ENCODE measurements around the gene AP2A2. TPM values are rescaled to one million over a fixed set of nuclear protein-coding genes. Genes with fewer than 3 reads are reported as not detected.
A peak's percentile ranks its signal among the peaks of the same experiment; 100 is the strongest.

The AP2A2 gene
- total and polyA plus RNA-seq, 8 donors = 15.0 to 350 (median 39.9) TPM

- whole genome bisulfite sequencing, 5 donors = 91 to 97% (median 93%) methylated on average over 16 of the region's 16 CpGs
- DNase-seq = no peak
- H3K27ac ChIP-seq = no peak overlapping the region
- H3K4me1 ChIP-seq = no peaks in the 10 kb centered on the region
- H3K4me3 ChIP-seq = no peak overlapping the region
- no peaks in the 10 kb centered on the region for H3K27me3 ChIP-seq
- no peaks in the 10 kb centered on the region for H3K9me3 ChIP-seq
- TF ChIP-seq POLR2A (IDR thresholded peaks at IDR 0.05) = no peak
- no peak for TF ChIP-seq CTCF (IDR thresholded peaks at IDR 0.05)
- TF ChIP-seq EP300 (IDR thresholded peaks at IDR 0.05) = no peak
- TF ChIP-seq POLR2AphosphoS5 (IDR thresholded peaks at IDR 0.05) = no peak
- H3K36me3 ChIP-seq = peaks cover 63 to 99% (median 97%) of the 10 kb centered on the region in 4 donors
- intact Hi-C loops (cut with DNase I; ENCODE audit: low total_unique reads) = no loop called here
These were observed 66.9 kb downstream of the AP2A2 start for GRCh38 chr11:992577-992976.

GRCh38 chr11:993632-994167 is 68.0 kb downstream of the AP2A2 start:
- intact Hi-C loops (cut with DNase I; ENCODE audit: low total_unique reads) = no loop called here
- 93 to 96% (median 94%) methylated on average over 29 to 35 of the region's 35 CpGs for WGBS, 5 donors

GRCh38 chr11:995044-995751 is 69.5 kb downstream of the AP2A2 start:
- Histone ChIP-seq H3K27ac (no peak overlapping the region), H3K36me3 (peaks cover 40 to 97% (median 93%) of the 10 kb centered on the region in 4 donors), H3K4me3 (no peak overlapping the region), H3K4me1 (no peaks in the 10 kb centered on the region), H3K27me3 (no peaks in the 10 kb centered on the region), H3K9me3 (no peaks in the 10 kb centered on the region)
- intact Hi-C loops (cut with DNase I; ENCODE audit: low total_unique reads) = no loop called here
- WGBS, 5 donors = 85 to 89% (median 86%) methylated on average over 15 to 16 of the region's 16 CpGs
- DNase-seq = no peak
- TF ChIP-seq EP300 (IDR thresholded peaks at IDR 0.05) (no peak), POLR2A (IDR thresholded peaks at IDR 0.05) (no peak), POLR2AphosphoS5 (IDR thresholded peaks at IDR 0.05) (no peak), CTCF (IDR thresholded peaks at IDR 0.05) (no peak)

More at GRCh38 chr11:993632-994167, 68.0 kb downstream of the AP2A2 start:
- Histone ChIP-seq H3K4me3 (no peak overlapping the region), H3K36me3 (peaks cover 53 to 99% (median 94%) of the 10 kb centered on the region in 4 donors), H3K27ac (no peak overlapping the region), H3K4me1 (no peaks in the 10 kb centered on the region), H3K27me3 (no peaks in the 10 kb centered on the region), H3K9me3 (no peaks in the 10 kb centered on the region)
- no peak for DNase-seq
- no peak for TF ChIP-seq CTCF (IDR thresholded peaks at IDR 0.05)
- no peak for TF ChIP-seq EP300 (IDR thresholded peaks at IDR 0.05)
- TF ChIP-seq POLR2AphosphoS5 (IDR thresholded peaks at IDR 0.05) = no peak
- no peak for TF ChIP-seq POLR2A (IDR thresholded peaks at IDR 0.05)

- H3K27me3 ChIP-seq = no peaks in the 10 kb centered on the region
These were observed 70.2 kb downstream of the AP2A2 start for GRCh38 chr11:995752-996420.

More at GRCh38 chr11:995752-996420, 70.2 kb downstream of the AP2A2 start:
- TF ChIP-seq CTCF (IDR thresholded peaks at IDR 0.05) (no peak), POLR2AphosphoS5 (IDR thresholded peaks at IDR 0.05) (no peak), POLR2A (IDR thresholded peaks at IDR 0.05) (no peak), EP300 (IDR thresholded peaks at IDR 0.05) (no peak)
- no peak overlapping the region for H3K4me3 ChIP-seq
- DNase-seq = peak in 1 of 2 donors; percentile 63
- no peak overlapping the region for H3K27ac ChIP-seq
- WGBS, 5 donors = 80 to 87% (median 82%) methylated on average over 20 to 22 of the region's 22 CpGs
- intact Hi-C loops (cut with DNase I; ENCODE audit: low total_unique reads) = no loop called here
- peaks cover 44 to 97% (median 93%) of the 10 kb centered on the region in 4 donors for H3K36me3 ChIP-seq
- H3K4me1 ChIP-seq = no peaks in the 10 kb centered on the region
- no peaks in the 10 kb centered on the region for H3K9me3 ChIP-seq

Data from stomach (tissue), 9 donors.